H1 (cell line): ENCODE data around the gene CNTN5. TPM values are rescaled to one million over a fixed set of nuclear protein-coding genes. Genes with fewer than 3 reads are reported as not detected.

Source experiments
- BACH1 ChIP-seq: IDR thresholded peaks from 2 replicates; pipeline ENCODE4 v1.6.1; 2012; ENCODE audit warnings: low read length, improper control_type of control experiment
- BRCA1 ChIP-seq: IDR thresholded peaks from 2 replicates; pipeline ENCODE4 v1.6.1; 2012; ENCODE audit warnings: low read depth, low read length, improper control_type of control experiment
- CREB1 ChIP-seq: IDR thresholded peaks from 2 replicates; pipeline ENCODE4 v1.6.1; 2012; ENCODE audit warnings: inconsistent platforms
- NANOG ChIP-seq: IDR thresholded peaks from 2 replicates; pipeline ENCODE4 v1.6.1; 2011; ENCODE audit warnings: low read length, low read depth, mild to moderate bottlenecking, inconsistent platforms; ENCODE audit not compliant: insufficient read depth, poor library complexity, severe bottlenecking
- SP2 ChIP-seq: IDR thresholded peaks from 2 replicates; pipeline ENCODE4 v1.6.1; 2012; ENCODE audit warnings: mild to moderate bottlenecking, low read length, inconsistent platforms
- polyA plus RNA-seq, 7 experiments: library from polyadenylated mRNA; depleted of rRNA in 3 of 7; stranded (reverse) in 5 of 7; unstranded in 2 of 7; fragments of >200 nt in 5 of 7; fragments of 200-250 nt in 2 of 7; gene quantifications; 1 replicate in 5 of 7; 2 replicates in 1 of 7; 4 replicates in 1 of 7; pipeline versions ENCODE4 v1.2.1 to v1.2.3, GENCODE V29; 2011 to 2013; ENCODE audit warnings: missing spikeins in 2 of 7, mixed read lengths in 2 of 7
- total RNA-seq: library from RNA; stranded (reverse); fragmentation: NEBNext Ultra II Directional; extraction: Animal tissue kit (Norgen Biotek cat#: 25700); gene quantifications from 2 replicates; pipeline ENCODE4 v1.2.1, GENCODE V29; 2021
- TF ChIP-seq, protein P1 (sequence below): fragments of 300-600 bp; sonication (generic); IDR thresholded peaks from 2 replicates; pipeline ENCODE4 v1.7.1; 2012; ENCODE audit warnings: low read length, moderate library complexity, mild to moderate bottlenecking, inconsistent platforms; ENCODE audit not compliant: insufficient replicate concordance

The CNTN5 gene
- total and polyA plus RNA-seq, 2 of the 8 experiments (the other 6 are each of a cell fraction or from before 2014, with no cell fraction given), result not detected

DNA sequence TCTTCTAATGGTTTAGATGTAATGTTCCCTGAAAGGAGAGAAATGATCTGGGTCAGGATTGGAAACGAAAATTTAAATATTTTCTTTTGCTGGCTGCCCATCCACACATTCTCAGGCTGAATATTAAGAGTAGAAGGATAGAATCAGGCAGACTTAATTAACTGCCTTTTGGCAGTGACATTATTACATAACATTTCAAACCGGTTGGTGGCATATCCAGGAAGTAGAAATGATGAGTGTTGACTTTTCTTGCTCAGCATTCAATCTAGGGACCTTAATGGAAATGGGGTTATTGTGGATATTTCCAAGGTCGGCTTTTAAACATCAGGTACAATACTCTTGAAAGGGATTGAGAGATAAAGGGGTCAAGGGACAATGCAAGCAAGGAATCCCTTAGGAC is 989.0 kb downstream of the CNTN5 start (continued):
- TF ChIP-seq BACH1 (no peak), SP2 (no peak), BRCA1 (no peak), CREB1 (no peak), NANOG (no peak)
- TF ChIP-seq, protein P1, sequence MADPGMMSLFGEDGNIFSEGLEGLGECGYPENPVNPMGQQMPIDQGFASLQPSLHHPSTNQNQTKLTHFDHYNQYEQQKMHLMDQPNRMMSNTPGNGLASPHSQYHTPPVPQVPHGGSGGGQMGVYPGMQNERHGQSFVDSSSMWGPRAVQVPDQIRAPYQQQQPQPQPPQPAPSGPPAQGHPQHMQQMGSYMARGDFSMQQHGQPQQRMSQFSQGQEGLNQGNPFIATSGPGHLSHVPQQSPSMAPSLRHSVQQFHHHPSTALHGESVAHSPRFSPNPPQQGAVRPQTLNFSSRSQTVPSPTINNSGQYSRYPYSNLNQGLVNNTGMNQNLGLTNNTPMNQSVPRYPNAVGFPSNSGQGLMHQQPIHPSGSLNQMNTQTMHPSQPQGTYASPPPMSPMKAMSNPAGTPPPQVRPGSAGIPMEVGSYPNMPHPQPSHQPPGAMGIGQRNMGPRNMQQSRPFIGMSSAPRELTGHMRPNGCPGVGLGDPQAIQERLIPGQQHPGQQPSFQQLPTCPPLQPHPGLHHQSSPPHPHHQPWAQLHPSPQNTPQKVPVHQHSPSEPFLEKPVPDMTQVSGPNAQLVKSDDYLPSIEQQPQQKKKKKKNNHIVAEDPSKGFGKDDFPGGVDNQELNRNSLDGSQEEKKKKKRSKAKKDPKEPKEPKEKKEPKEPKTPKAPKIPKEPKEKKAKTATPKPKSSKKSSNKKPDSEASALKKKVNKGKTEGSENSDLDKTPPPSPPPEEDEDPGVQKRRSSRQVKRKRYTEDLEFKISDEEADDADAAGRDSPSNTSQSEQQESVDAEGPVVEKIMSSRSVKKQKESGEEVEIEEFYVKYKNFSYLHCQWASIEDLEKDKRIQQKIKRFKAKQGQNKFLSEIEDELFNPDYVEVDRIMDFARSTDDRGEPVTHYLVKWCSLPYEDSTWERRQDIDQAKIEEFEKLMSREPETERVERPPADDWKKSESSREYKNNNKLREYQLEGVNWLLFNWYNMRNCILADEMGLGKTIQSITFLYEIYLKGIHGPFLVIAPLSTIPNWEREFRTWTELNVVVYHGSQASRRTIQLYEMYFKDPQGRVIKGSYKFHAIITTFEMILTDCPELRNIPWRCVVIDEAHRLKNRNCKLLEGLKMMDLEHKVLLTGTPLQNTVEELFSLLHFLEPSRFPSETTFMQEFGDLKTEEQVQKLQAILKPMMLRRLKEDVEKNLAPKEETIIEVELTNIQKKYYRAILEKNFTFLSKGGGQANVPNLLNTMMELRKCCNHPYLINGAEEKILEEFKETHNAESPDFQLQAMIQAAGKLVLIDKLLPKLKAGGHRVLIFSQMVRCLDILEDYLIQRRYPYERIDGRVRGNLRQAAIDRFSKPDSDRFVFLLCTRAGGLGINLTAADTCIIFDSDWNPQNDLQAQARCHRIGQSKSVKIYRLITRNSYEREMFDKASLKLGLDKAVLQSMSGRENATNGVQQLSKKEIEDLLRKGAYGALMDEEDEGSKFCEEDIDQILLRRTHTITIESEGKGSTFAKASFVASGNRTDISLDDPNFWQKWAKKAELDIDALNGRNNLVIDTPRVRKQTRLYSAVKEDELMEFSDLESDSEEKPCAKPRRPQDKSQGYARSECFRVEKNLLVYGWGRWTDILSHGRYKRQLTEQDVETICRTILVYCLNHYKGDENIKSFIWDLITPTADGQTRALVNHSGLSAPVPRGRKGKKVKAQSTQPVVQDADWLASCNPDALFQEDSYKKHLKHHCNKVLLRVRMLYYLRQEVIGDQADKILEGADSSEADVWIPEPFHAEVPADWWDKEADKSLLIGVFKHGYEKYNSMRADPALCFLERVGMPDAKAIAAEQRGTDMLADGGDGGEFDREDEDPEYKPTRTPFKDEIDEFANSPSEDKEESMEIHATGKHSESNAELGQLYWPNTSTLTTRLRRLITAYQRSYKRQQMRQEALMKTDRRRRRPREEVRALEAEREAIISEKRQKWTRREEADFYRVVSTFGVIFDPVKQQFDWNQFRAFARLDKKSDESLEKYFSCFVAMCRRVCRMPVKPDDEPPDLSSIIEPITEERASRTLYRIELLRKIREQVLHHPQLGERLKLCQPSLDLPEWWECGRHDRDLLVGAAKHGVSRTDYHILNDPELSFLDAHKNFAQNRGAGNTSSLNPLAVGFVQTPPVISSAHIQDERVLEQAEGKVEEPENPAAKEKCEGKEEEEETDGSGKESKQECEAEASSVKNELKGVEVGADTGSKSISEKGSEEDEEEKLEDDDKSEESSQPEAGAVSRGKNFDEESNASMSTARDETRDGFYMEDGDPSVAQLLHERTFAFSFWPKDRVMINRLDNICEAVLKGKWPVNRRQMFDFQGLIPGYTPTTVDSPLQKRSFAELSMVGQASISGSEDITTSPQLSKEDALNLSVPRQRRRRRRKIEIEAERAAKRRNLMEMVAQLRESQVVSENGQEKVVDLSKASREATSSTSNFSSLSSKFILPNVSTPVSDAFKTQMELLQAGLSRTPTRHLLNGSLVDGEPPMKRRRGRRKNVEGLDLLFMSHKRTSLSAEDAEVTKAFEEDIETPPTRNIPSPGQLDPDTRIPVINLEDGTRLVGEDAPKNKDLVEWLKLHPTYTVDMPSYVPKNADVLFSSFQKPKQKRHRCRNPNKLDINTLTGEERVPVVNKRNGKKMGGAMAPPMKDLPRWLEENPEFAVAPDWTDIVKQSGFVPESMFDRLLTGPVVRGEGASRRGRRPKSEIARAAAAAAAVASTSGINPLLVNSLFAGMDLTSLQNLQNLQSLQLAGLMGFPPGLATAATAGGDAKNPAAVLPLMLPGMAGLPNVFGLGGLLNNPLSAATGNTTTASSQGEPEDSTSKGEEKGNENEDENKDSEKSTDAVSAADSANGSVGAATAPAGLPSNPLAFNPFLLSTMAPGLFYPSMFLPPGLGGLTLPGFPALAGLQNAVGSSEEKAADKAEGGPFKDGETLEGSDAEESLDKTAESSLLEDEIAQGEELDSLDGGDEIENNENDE, result no peak
- TF ChIP-seq, all 59 proteins: peak for 0
